ENCODE results near the gene CYP4V2.
"Not testable (repeated sequence)": the region's sequence is repeated elsewhere in the genome, so short reads cannot be mapped to it uniquely, and the experiment has no call there.

The CYP4V2 gene

GRCh38 chr4:186227744-186228513 lies 36.6 kb downstream of the CYP4V2 start:
- DNase-seq (ENCODE audit: low read depth in 1 of 2, low spot score in 1 of 2) = no peak

- no peak for DNase-seq (ENCODE audit: low read depth in 1 of 2, low spot score in 1 of 2)
Measured at GRCh38 chr4:186228514-186228894, 37.1 kb downstream of the CYP4V2 start.

- no peak for DNase-seq (ENCODE audit: low read depth in 1 of 2, low spot score in 1 of 2)
Measured at GRCh38 chr4:186234367-186234766, 43.0 kb downstream of the CYP4V2 start.

- DNase-seq (ENCODE audit: low read depth in 1 of 2, low spot score in 1 of 2) = no peak
Measured at GRCh38 chr4:186236126-186236525, 44.8 kb downstream of the CYP4V2 start.

DNA sequence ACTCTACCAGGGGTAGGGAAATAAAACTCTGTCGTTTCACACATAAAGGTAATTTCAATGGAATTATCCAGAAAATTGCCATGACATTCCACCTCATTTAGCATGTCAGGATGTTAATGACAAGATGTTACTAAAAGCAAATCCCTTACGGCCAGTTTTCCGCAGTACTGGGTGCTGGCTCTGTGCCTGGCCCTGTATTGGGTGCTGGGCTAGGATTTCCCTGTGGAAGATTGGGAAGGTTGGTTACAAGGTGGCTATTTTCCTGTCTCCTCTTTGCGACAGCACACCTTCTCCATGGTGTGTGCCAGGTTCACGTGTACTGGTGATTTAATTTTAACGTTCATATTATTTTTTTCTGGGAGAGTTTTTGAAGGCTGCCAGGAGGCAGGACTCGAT lies 49.1 kb downstream of the CYP4V2 start:
- no peak for DNase-seq (ENCODE audit: low read depth in 1 of 2, low spot score in 1 of 2)

GRCh38 chr4:186240848-186241491 lies 49.6 kb downstream of the CYP4V2 start:
- DNase-seq (ENCODE audit: low read depth in 1 of 2, low spot score in 1 of 2) = no peak

GRCh38 chr4:186241616-186242015 lies 50.2 kb downstream of the CYP4V2 start:
- no peak for DNase-seq (ENCODE audit: low read depth in 1 of 2, low spot score in 1 of 2)

- DNase-seq (ENCODE audit: low read depth in 1 of 2, low spot score in 1 of 2) = not testable (repeated sequence)
Measured at GRCh38 chr4:186242031-186242430, 50.7 kb downstream of the CYP4V2 start.

DNA sequence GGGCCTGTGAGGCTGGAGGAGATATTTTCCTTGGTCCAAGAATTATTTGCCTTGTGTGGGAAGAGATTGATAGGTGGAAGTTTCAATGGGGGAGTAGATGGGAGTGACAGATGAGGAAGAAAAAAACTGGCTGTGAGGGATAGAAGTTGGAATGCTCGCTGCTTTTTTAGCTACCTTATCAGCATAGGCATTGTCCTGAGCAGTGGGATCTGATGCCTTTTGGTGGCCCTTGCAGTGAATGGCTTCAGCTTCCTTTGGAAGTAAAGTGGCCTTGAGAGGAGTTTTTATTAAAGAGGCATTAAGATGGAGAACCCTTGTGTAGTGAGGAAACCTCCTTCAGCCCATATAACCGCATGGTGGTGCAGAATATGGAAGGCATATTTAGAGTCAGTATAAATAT lies 52.0 kb downstream of the CYP4V2 start:
- DNase-seq (ENCODE audit: low read depth in 1 of 2, low spot score in 1 of 2) = no peak

- DNase-seq (ENCODE audit: low read depth in 1 of 2, low spot score in 1 of 2) = no peak
Measured at GRCh38 chr4:186244835-186245234, 53.5 kb downstream of the CYP4V2 start.

GRCh38 chr4:186247062-186247752 lies 55.8 kb downstream of the CYP4V2 start:
- DNase-seq (ENCODE audit: low read depth in 1 of 2, low spot score in 1 of 2) = not testable (repeated sequence)

GRCh38 chr4:186248643-186249042 lies 57.3 kb downstream of the CYP4V2 start:
- no peak for DNase-seq (ENCODE audit: low read depth in 1 of 2, low spot score in 1 of 2)

- DNase-seq (ENCODE audit: low read depth in 1 of 2, low spot score in 1 of 2) = no peak
Measured at GRCh38 chr4:186249785-186250754, 58.7 kb downstream of the CYP4V2 start.

DNA sequence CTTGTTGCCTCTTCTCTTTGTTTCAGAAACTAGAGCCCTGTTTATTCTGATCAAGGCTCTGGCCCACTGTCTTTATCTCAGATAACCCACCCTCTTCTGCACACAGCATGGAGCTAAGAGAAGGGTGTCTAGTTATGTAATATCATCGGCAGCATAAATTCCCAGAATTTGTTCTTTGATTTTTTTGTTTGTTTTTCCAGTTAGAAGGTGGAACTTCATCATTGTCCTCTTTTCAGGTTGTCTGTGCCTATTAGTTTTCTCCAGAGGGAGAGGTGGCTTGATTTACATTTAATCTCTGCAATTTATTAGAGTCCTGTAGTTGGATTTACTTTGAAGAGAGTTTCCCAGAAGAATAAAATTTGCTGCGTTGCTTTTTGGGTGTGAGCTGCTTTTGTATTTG lies 59.4 kb downstream of the CYP4V2 start:
- no peak for DNase-seq (ENCODE audit: low read depth in 1 of 2, low spot score in 1 of 2)

GRCh38 chr4:186255122-186255521 lies 63.8 kb downstream of the CYP4V2 start:
- no peak for DNase-seq (ENCODE audit: low read depth in 1 of 2, low spot score in 1 of 2)

GRCh38 chr4:186258216-186258811 lies 66.9 kb downstream of the CYP4V2 start:
- DNase-seq (ENCODE audit: low read depth in 1 of 2, low spot score in 1 of 2) = no peak

GRCh38 chr4:186260117-186260503 lies 68.7 kb downstream of the CYP4V2 start:
- no peak for DNase-seq (ENCODE audit: low read depth in 1 of 2, low spot score in 1 of 2)

Measured in activated CD4-positive, alpha-beta T cell treated with anti-CD3 and anti-CD28 coated beads, Interleukin-2, amount 50 U/mL, for 24 hours (primary cell).